ENCODE measurements around the gene SEZ6L. TPM values are rescaled to one million over a fixed set of nuclear protein-coding genes. Genes with fewer than 3 reads are reported as not detected.
"Not testable (repeated sequence)": the region's sequence is repeated elsewhere in the genome, so short reads cannot be mapped to it uniquely, and the experiment has no call there.

SEZ6L gene
- total RNA-seq, 2 experiments from 2014 or later: 0.05 TPM; not detected in 1

DNA sequence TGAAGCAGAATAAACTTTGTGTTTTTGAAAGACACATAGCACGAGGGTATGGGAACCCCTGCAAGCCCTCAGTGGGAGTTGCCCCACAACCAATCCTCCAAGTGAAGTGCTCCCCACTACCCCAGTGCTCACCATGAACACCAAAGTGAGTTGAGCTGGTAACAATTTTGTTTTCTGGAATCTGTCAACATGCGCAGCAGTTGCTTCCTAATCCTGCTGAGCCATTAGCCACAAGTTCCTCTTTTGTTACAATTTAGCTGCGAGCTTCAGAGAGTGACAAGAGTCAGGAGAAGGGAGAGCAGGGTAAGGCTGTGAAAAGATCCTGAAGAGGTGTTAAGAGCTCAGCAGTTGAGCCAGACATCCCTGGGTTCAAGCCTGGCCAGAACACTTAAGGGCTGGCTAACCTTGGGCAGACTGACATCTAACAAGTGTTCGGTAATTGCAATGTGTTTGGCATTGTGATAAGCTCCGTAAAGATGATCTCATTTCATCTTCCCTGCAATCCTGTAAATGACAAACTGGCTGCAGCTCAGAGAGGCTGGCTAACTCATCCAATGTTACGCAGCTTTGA lies 235.7 kb downstream of the SEZ6L start:
- Mint-ChIP-seq H3K9me3 (no peaks in the 10 kb centered on the region), H3K4me3 (no peak overlapping the region), H3K4me1 (ENCODE audit: low read depth) (no peaks in the 10 kb centered on the region), H3K36me3 (ENCODE audit: low read depth) (no peaks in the 10 kb centered on the region), H3K27me3 (peaks cover 16% of the 10 kb centered on the region), H3K27ac (no peak overlapping the region)
- ATAC-seq (ENCODE audit: poor library complexity): no peak
- Histone ChIP-seq H3K9me3 (ENCODE audit: control insufficient read depth in 1 of 2, insufficient read depth in 1 of 2, low read length in 2 of 2) (no peaks in the 10 kb centered on the region), H3K27ac (ENCODE audit: low read depth in 1 of 2, low read length in 2 of 2) (no peak overlapping the region), H3K4me3 (ENCODE audit: low read length) (no peak overlapping the region), H3K36me3 (ENCODE audit: insufficient read depth, low read length) (no peaks in the 10 kb centered on the region), H3K4me1 (ENCODE audit: insufficient read depth, low read length) (no peaks in the 10 kb centered on the region), H3K27me3 (ENCODE audit: control insufficient read depth in 1 of 2, insufficient read depth in 2 of 2, low read length in 2 of 2) (peaks cover 3 to 4% of the 10 kb centered on the region in 2 experiments)
- peak in 1 of 14 experiments; percentile 19 for DNase-seq
- POLR2A ChIA-PET: no interaction called here
- CTCF ChIA-PET: no interaction called here
- intact Hi-C loops (cut with DNase I, micrococcal nuclease): no loop called here
- TF ChIP-seq, protein P1, sequence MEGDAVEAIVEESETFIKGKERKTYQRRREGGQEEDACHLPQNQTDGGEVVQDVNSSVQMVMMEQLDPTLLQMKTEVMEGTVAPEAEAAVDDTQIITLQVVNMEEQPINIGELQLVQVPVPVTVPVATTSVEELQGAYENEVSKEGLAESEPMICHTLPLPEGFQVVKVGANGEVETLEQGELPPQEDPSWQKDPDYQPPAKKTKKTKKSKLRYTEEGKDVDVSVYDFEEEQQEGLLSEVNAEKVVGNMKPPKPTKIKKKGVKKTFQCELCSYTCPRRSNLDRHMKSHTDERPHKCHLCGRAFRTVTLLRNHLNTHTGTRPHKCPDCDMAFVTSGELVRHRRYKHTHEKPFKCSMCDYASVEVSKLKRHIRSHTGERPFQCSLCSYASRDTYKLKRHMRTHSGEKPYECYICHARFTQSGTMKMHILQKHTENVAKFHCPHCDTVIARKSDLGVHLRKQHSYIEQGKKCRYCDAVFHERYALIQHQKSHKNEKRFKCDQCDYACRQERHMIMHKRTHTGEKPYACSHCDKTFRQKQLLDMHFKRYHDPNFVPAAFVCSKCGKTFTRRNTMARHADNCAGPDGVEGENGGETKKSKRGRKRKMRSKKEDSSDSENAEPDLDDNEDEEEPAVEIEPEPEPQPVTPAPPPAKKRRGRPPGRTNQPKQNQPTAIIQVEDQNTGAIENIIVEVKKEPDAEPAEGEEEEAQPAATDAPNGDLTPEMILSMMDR (IDR thresholded peaks at IDR 0.05): no peak

DNA sequence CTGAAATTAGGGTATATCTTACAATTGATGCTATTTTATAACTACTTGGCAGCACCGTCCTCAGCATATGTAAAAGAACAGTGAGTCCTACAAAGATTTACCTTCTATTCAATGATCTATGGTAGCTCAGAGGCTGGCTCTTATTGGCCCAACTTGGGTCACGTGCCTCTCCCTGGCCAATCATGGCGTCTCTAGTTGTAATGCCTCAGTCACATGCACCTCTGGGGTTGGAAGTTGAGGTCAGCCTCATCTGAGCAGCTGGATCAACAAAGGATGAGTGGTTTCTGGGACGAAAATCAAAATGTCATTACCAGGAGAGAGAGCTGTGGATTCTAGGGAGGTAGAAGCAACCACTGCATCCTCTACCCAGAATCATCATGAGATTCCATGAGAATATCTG lies 236.9 kb downstream of the SEZ6L start:
- H3K36me3 ChIP-seq (ENCODE audit: insufficient read depth, low read length): no peaks in the 10 kb centered on the region
- intact Hi-C loops (cut with DNase I, micrococcal nuclease): no loop called here

DNA sequence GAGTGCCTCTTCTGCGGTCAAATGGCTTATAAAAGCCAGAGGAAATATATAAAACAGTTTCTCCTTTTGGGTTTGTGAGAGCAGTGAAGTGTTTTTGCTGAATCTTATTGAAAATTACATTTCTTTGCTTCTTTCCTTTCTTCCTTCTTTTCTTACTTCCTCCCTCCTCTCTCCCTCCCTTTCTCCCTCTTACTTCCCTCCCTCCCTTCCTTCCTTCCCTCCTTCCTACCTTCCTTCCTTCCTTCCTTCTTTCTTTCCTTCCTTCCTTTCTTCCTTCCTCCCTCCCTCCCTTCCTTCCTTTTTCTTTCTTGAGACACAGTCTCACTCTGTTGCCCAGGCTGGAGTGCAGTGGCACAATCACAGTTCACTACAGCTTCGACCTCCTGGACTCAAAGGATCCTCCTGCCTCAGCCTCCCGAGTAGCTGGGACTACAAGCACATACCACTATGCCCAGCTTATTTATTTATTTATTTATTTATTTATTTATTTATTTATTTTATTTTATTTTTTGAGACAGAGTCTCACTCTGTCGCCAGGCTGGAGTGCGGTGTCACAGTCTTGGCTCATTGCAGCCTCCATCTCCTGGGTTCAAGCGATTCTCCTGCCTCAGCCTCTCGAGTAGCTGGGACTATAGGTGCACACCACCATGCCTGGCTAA lies 239.4 kb downstream of the SEZ6L start:
- intact Hi-C loops (cut with DNase I, micrococcal nuclease); H3K27ac ChIP-seq (ENCODE audit: low read depth in 1 of 2, low read length in 2 of 2); H3K36me3 Mint-ChIP-seq (ENCODE audit: low read depth); H3K4me1 Mint-ChIP-seq (ENCODE audit: low read depth); H3K4me3 Mint-ChIP-seq; H3K36me3 ChIP-seq (ENCODE audit: insufficient read depth, low read length); CTCF ChIA-PET; POLR2A ChIA-PET; H3K9me3 ChIP-seq (ENCODE audit: control insufficient read depth in 1 of 2, insufficient read depth in 1 of 2, low read length in 2 of 2); H3K4me3 ChIP-seq (ENCODE audit: low read length); H3K9me3 Mint-ChIP-seq; H3K27ac Mint-ChIP-seq; ATAC-seq (ENCODE audit: poor library complexity); DNase-seq; H3K27me3 ChIP-seq (ENCODE audit: control insufficient read depth in 1 of 2, insufficient read depth in 2 of 2, low read length in 2 of 2); H3K4me1 ChIP-seq (ENCODE audit: insufficient read depth, low read length): not testable (repeated sequence)
- peaks cover 20% of the 10 kb centered on the region for H3K27me3 Mint-ChIP-seq

More for the DNA sequence above, 236.9 kb downstream of the SEZ6L start:
- ATAC-seq (ENCODE audit: poor library complexity) (no peak), DNase-seq (no peak)
- Histone ChIP-seq H3K4me1 (ENCODE audit: insufficient read depth, low read length) (no peaks in the 10 kb centered on the region), H3K27me3 (ENCODE audit: control insufficient read depth in 1 of 2, insufficient read depth in 2 of 2, low read length in 2 of 2) (peaks cover 3 to 4% of the 10 kb centered on the region in 2 experiments), H3K27ac (ENCODE audit: low read depth in 1 of 2, low read length in 2 of 2) (no peak overlapping the region), H3K4me3 (ENCODE audit: low read length) (no peak overlapping the region), H3K9me3 (ENCODE audit: control insufficient read depth in 1 of 2, insufficient read depth in 1 of 2, low read length in 2 of 2) (no peaks in the 10 kb centered on the region)
- no peak overlapping the region for H3K27ac Mint-ChIP-seq
- H3K9me3 Mint-ChIP-seq: no peaks in the 10 kb centered on the region
- no peaks in the 10 kb centered on the region for H3K4me1 Mint-ChIP-seq (ENCODE audit: low read depth)
- H3K36me3 Mint-ChIP-seq (ENCODE audit: low read depth): no peaks in the 10 kb centered on the region
- ChIA-PET CTCF (no interaction called here), POLR2A (no interaction called here)
- H3K4me3 Mint-ChIP-seq: no peak overlapping the region
- TF ChIP-seq, protein P1 (IDR thresholded peaks at IDR 0.05): no peak
- peaks cover 20% of the 10 kb centered on the region for H3K27me3 Mint-ChIP-seq

Measured in CD4-positive, alpha-beta T cell (primary cell).